ENCODE data around the gene NCLN.

- TF ChIP-seq POLR2A (IDR thresholded peaks at IDR 0.05) (no peak), CTCF (IDR thresholded peaks at IDR 0.05) (no peak)
These were observed 64.9 kb downstream of the NCLN start for GRCh38 chr19:3250675-3251074.
